CD4-positive, alpha-beta memory T cell (primary cell): Measurements from ENCODE around the gene SRPRB. TPM values are rescaled to one million over a fixed set of nuclear protein-coding genes. Genes with fewer than 3 reads are reported as not detected.

Experiments
- CTCF ChIA-PET: fragments of 350-600 bp; sonication (Branson Sonifier 250); formaldehyde crosslinking; loops from one replicate; lab custom pipeline; 2021; ENCODE audit warnings: inconsistent platforms; ENCODE audit not compliant: partially characterized antibody; lab: Charles Lee
- POLR2A ChIA-PET: fragments of 350-600 bp; sonication (Branson Sonifier 250); formaldehyde crosslinking; loops from one replicate; lab custom pipeline; 2021; ENCODE audit not compliant: partially characterized antibody; lab: Charles Lee
- DNase-seq, 5 donors: peaks; one replicate each; pipeline versions ENCODE4 v3.0.0 to v3.0.0-alpha.2; 2020 to 2022; ENCODE audit warnings: mixed read lengths in 1 of 5
- H3K27ac ChIP-seq: one replicate; pipeline ENCODE4 v1.7.0; 2013; ENCODE audit warnings: low read depth, low read length
- H3K27me3 ChIP-seq: 2 replicates; pipeline ENCODE4 v1.7.0; 2013; ENCODE audit warnings: mild to moderate bottlenecking, low read length, moderate library complexity; ENCODE audit not compliant: insufficient read depth
- H3K36me3 ChIP-seq: 2 replicates; pipeline ENCODE4 v1.7.0; 2013; ENCODE audit warnings: mild to moderate bottlenecking, low read length, moderate library complexity; ENCODE audit not compliant: insufficient read depth
- H3K4me1 ChIP-seq: 2 replicates; pipeline ENCODE4 v1.7.0; 2013; ENCODE audit warnings: mild to moderate bottlenecking, low read length, moderate library complexity; ENCODE audit not compliant: insufficient read depth
- H3K4me3 ChIP-seq, 2 donors: one replicate each; pipeline ENCODE4 v1.7.0; 2013; ENCODE audit warnings: low read length in 2 of 2, mild to moderate bottlenecking in 1 of 2
- H3K9me3 ChIP-seq, 2 donors: one replicate each; pipeline ENCODE4 v1.7.0; 2013; ENCODE audit warnings: low read length in 2 of 2, control low read depth in 1 of 2; ENCODE audit not compliant: control insufficient read depth in 1 of 2
- H3K27ac Mint-ChIP-seq, 7 donors: one replicate each; pipeline ENCODE4 v1.8.0; 2020 to 2021; ENCODE audit warnings: mixed read lengths in 7 of 7, mild to moderate bottlenecking in 6 of 7, inconsistent platforms in 3 of 7, moderate library complexity in 3 of 7
- H3K27me3 Mint-ChIP-seq, 2 donors: one replicate each; pipeline ENCODE4 v1.8.0; 2020 to 2021; ENCODE audit warnings: mixed read lengths in 2 of 2
- H3K36me3 Mint-ChIP-seq, 2 donors: one replicate each; pipeline ENCODE4 v1.8.0; 2020 to 2021; ENCODE audit warnings: mixed read lengths in 2 of 2, inconsistent platforms in 1 of 2, mild to moderate bottlenecking in 1 of 2
- H3K4me1 Mint-ChIP-seq, 4 donors: one replicate each; pipeline ENCODE4 v1.8.0; 2020 to 2021; ENCODE audit warnings: mixed read lengths in 4 of 4, mild to moderate bottlenecking in 1 of 4
- H3K4me3 Mint-ChIP-seq, 8 donors: one replicate each; pipeline ENCODE4 v1.8.0; 2020 to 2021; ENCODE audit warnings: mixed read lengths in 8 of 8, mild to moderate bottlenecking in 7 of 8, moderate library complexity in 6 of 8, inconsistent platforms in 3 of 8
- H3K9me3 Mint-ChIP-seq, 8 donors: one replicate each; pipeline ENCODE4 v1.8.0; 2020 to 2021; ENCODE audit warnings: mixed read lengths in 8 of 8, mild to moderate bottlenecking in 5 of 8, inconsistent platforms in 3 of 8, moderate library complexity in 1 of 8
- intact Hi-C: fragments of 100-400 bp; cut with micrococcal nuclease; formaldehyde crosslinking; loops from one replicate; pipeline ENCODE4 v1.15.1; 2023
- polyA plus RNA-seq, 2 donors: library from polyadenylated mRNA; unstranded; fragments of 300-500 nt; fragmentation: Illumina TruSeq; gene quantifications; one replicate each; pipeline ENCODE4 v1.2.3, GENCODE V29; 2021
- total RNA-seq, 2 experiments: library from RNA; stranded (reverse); gene quantifications; one replicate each; pipeline ENCODE4 v1.2.3, GENCODE V29; 2021

SRPRB gene
- total and polyA plus RNA-seq, 4 experiments from 2014 or later, result 45.6 to 57.4 (median 52.4) TPM

DNA sequence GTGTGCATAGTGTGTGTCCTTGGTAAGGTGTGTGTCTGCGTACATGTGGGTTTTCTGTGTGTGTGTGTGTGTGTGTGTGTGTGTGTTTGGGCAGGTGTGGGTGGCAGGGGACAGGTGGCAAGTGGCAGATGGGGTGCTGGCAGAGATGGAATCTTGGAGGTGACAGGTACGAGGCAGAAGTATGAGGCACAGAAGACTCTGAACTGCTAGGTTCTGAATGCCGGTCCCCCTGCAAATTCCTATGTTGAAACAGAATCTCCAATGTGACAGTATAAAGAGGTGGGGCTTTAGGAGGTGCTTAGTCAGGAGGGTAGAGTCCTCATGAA is 29.8 kb downstream of the SRPRB start:
- no peaks in the 10 kb centered on the region for H3K4me1 Mint-ChIP-seq
- H3K4me3 Mint-ChIP-seq, result no peak overlapping the region
- Histone ChIP-seq H3K4me1 (no peaks in the 10 kb centered on the region), H3K4me3 (no peak overlapping the region), H3K27ac (no peak overlapping the region), H3K36me3 (no peaks in the 10 kb centered on the region), H3K27me3 (no peaks in the 10 kb centered on the region), H3K9me3 (no peaks in the 10 kb centered on the region)
- ChIA-PET POLR2A (no interaction called here), CTCF (no interaction called here)
- peaks cover 4 to 5% of the 10 kb centered on the region in 2 donors for H3K27me3 Mint-ChIP-seq
- no peaks in the 10 kb centered on the region for H3K36me3 Mint-ChIP-seq
- no peak overlapping the region for H3K27ac Mint-ChIP-seq
- intact Hi-C loops, result no loop called here
- no peak for DNase-seq
- H3K9me3 Mint-ChIP-seq, result no peaks in the 10 kb centered on the region

DNA sequence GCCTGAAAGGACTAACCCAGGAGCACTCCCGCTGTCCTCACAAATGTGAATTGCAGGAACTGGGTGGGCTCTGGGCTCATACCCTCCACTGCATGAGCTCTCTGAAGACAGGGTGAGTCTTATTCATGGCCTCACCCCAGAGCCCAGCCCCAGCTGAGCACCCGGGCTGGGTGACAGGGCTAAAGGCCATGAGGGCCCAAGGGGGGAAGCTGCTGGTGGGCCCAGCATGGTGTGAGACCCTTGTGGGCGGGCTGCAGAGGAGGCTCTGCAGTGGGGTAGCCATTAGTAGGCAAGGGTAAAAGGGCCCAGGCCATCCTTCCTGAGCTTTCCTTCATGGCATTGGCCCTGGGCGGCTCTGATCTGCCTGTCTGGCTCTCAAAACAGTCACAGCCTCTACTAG is 30.3 kb downstream of the SRPRB start:
- CTCF ChIA-PET, result no interaction called here
- POLR2A ChIA-PET, result no interaction called here
- Histone ChIP-seq H3K36me3 (no peaks in the 10 kb centered on the region), H3K9me3 (no peaks in the 10 kb centered on the region), H3K27me3 (no peaks in the 10 kb centered on the region), H3K4me3 (no peak overlapping the region), H3K27ac (no peak overlapping the region), H3K4me1 (no peaks in the 10 kb centered on the region)
- Mint-ChIP-seq H3K27me3 (peaks cover 2 to 4% of the 10 kb centered on the region in 2 donors), H3K36me3 (no peaks in the 10 kb centered on the region), H3K4me1 (no peaks in the 10 kb centered on the region), H3K4me3 (no peak overlapping the region), H3K9me3 (no peaks in the 10 kb centered on the region), H3K27ac (no peak overlapping the region)
- DNase-seq, result no peak
- intact Hi-C loops, result no loop called here

DNA sequence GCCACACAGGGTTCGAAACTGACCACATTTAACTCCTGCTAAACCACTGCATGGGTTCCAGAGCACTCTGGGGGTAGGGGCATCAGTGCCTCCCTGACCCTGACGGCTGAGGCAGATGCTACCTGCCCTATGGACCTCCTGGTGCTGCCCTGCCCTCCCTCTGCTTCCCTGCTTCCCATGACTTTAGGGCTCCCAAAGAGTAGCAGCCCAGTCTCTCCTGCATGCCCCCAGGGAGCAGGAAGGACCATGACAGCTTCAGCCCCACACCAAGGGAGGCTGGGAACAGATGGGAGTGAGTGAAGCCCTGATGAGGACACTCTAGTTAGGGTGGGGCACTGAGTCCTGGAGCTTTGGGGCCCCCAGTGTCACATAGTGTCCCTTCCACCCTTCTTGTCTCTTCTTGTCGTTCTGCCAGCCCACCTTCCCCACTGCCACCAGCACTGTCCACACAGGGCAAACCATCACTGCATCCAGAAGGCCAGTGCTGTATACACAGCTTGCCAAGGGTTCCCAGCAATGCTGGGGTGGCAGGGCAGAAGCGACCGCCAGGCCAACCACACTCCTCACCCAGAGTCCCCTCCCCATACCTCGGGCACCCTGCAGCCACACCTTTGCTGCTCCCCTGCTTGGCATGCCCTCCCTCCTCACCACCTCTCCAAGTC is 31.0 kb downstream of the SRPRB start:
- H3K4me3 ChIP-seq, result no peak overlapping the region
- no peaks in the 10 kb centered on the region for H3K4me1 ChIP-seq
- H3K4me1 Mint-ChIP-seq, result no peaks in the 10 kb centered on the region
- H3K27ac ChIP-seq, result no peak overlapping the region
- H3K27me3 Mint-ChIP-seq, result peaks cover 2 to 4% of the 10 kb centered on the region in 2 donors
- DNase-seq, result no peak
- H3K36me3 Mint-ChIP-seq, result no peaks in the 10 kb centered on the region
- H3K27ac Mint-ChIP-seq, result no peak overlapping the region
- no peaks in the 10 kb centered on the region for H3K9me3 Mint-ChIP-seq
- CTCF ChIA-PET, result no interaction called here
- intact Hi-C loops, result no loop called here
- no peaks in the 10 kb centered on the region for H3K27me3 ChIP-seq
- H3K4me3 Mint-ChIP-seq, result no peak overlapping the region
- no peaks in the 10 kb centered on the region for H3K36me3 ChIP-seq
- POLR2A ChIA-PET, result no interaction called here
- no peaks in the 10 kb centered on the region for H3K9me3 ChIP-seq

DNA sequence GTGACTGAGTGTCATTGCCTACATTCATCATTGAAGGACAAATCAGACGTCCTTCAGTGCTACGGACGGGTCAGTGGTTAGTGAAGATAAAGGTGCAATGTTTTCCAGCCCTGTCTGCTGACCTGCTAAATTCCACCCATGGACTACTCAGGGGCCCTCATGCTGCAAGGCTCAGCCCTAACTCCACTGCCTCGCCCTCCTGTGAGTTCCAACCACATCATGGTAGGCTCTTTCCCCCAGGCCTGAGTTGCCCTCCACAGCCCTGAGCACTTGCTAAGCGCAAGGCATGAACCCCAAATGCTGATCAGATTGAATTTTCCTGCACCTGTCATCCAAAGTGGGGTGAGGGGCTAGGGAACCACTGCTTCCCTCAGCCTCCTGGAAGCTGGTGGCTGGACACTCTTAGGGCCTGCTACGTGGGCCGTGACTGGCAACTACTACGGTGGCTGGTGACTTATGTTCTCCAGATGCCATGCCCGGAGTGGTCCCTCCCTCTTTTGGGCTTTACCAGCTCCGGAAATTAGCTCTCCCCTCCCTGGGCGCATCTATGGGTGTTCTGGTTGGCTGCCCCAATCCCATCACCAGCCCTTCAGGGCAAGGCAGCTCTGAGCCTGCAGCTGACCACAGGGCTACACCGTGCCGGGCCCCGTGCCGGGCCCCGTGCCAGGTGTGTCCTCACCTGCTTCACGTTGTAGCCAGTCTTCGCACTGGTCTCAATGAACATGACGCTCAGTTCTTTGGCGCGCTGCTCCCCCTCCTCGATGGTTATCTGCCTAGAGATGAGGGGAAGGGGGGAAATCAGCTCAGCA is 32.1 kb downstream of the SRPRB start:
- DNase-seq, result no peak
- Histone ChIP-seq H3K4me3 (no peak overlapping the region), H3K27me3 (no peaks in the 10 kb centered on the region), H3K36me3 (no peaks in the 10 kb centered on the region), H3K9me3 (no peaks in the 10 kb centered on the region), H3K4me1 (no peaks in the 10 kb centered on the region), H3K27ac (no peak overlapping the region)
- intact Hi-C loops, result no loop called here
- ChIA-PET POLR2A (no interaction called here), CTCF (no interaction called here)
- H3K9me3 Mint-ChIP-seq, result no peaks in the 10 kb centered on the region
- no peaks in the 10 kb centered on the region for H3K4me1 Mint-ChIP-seq
- H3K27ac Mint-ChIP-seq, result peak overlapping the region in 1 of 7 donors; percentile 48
- H3K4me3 Mint-ChIP-seq, result no peak overlapping the region
- no peaks in the 10 kb centered on the region for H3K36me3 Mint-ChIP-seq
- H3K27me3 Mint-ChIP-seq, result peaks cover 0 to 6% of the 10 kb centered on the region in 2 donors

GRCh38 chr3:133838296-133838789 is 32.7 kb downstream of the SRPRB start:
- H3K4me3 Mint-ChIP-seq, result no peak overlapping the region
- intact Hi-C loops, result no loop called here
- Histone ChIP-seq H3K36me3 (no peaks in the 10 kb centered on the region), H3K27me3 (no peaks in the 10 kb centered on the region), H3K4me3 (no peak overlapping the region), H3K9me3 (no peaks in the 10 kb centered on the region), H3K27ac (no peak overlapping the region), H3K4me1 (no peaks in the 10 kb centered on the region)
- no peaks in the 10 kb centered on the region for H3K9me3 Mint-ChIP-seq
- ChIA-PET CTCF (no interaction called here), POLR2A (no interaction called here)
- H3K36me3 Mint-ChIP-seq, result no peaks in the 10 kb centered on the region
- no peak overlapping the region for H3K27ac Mint-ChIP-seq
- H3K4me1 Mint-ChIP-seq, result no peaks in the 10 kb centered on the region
- no peak for DNase-seq
- peaks cover 0 to 6% of the 10 kb centered on the region in 2 donors for H3K27me3 Mint-ChIP-seq

- Mint-ChIP-seq H3K4me1 (no peaks in the 10 kb centered on the region), H3K36me3 (no peaks in the 10 kb centered on the region), H3K27me3 (peaks cover 0 to 6% of the 10 kb centered on the region in 2 donors), H3K4me3 (no peak overlapping the region), H3K9me3 (no peaks in the 10 kb centered on the region), H3K27ac (peak overlapping the region in 1 of 7 donors; percentile 6)
- intact Hi-C loops, result no loop called here
- no peaks in the 10 kb centered on the region for H3K4me1 ChIP-seq
- H3K27ac ChIP-seq, result no peak overlapping the region
- no peaks in the 10 kb centered on the region for H3K9me3 ChIP-seq
- no peaks in the 10 kb centered on the region for H3K27me3 ChIP-seq
- ChIA-PET POLR2A (no interaction called here), CTCF (no interaction called here)
- no peak overlapping the region for H3K4me3 ChIP-seq
- no peak for DNase-seq
- no peaks in the 10 kb centered on the region for H3K36me3 ChIP-seq
These were observed 33.5 kb downstream of the SRPRB start for GRCh38 chr3:133838916-133839800.
